Hematopoietic multipotent progenitor cell treated with erythropoietin and hydrocortisone succinate and interleukin-3 and kit ligand, for 4 days (in vitro differentiated cells): ENCODE measurements around the gene ZFP28.

Experiments used
- DNase-seq: peaks from one replicate; pipeline ENCODE4 v3.0.0-alpha.2; 2015

ZFP28 gene

DNA sequence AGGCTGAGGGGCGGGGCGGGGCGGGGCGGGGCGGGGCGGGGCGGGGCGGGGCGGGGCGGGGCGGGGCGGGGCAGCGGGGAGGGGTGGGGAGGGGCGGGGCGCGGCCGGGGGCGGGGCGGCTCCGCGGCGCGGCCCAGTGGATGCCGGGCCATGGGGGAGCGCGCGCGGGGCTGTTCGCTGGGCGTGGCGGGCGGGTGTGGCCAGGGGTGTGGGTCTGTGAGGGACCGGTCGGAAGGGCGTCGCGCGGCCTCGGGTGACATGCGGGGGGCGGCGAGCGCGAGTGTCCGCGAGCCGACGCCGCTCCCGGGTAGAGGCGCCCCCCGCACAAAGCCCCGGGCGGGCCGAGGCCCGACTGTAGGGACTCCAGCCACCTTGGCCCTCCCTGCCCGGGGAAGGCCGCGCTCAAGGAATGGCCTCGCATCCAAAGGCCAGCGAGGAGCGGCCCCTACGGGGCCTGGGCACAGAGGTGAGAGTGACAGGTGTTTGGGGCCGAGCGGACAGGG is at the start of gene ZFP28:
ZFP28 (plus strand) TSS at position 188 of the 503 bp plus-strand sequence; CDS start at position 259, 71 bp downstream.
- DNase-seq, result no peak

DNA sequence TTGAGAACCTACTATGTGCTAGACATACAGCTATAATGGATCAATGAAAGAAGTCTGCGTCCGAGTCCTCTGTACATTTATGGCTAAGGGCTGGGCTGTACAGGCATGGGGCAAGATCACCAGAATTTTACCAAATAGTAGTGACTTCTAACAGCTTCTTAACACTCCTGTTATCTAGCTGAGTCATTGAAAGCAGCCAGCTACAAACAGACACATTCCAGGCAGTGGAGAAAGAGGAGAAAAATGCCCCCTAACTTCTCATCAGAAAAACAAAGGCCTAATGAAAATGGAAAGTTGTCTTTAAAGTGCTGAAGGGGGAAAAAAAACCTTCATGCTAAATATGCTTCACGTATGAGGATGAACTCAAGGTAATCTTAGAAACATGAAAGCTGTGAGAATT is 47.3 kb upstream of the ZFP28 start:
- no peak for DNase-seq

DNA sequence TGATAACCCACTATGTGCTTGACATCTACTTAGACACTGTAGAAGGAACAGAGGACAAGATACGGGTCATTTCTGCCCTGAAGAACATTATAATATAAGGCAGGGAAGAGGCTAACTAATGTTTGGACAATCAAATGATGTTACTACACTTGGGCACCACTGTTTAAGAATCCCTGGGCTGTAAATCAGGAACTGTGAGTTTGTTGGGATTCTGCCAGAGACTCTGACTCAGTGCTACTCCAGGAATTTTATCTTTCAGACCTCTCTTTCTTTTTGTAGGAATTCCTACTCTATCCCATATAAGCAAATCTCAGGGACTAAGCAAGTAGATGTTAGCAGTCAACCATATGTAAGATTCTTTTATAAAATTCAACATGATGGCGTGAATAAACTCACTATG is 34.2 kb upstream of the ZFP28 start:
- DNase-seq, result no peak

DNA sequence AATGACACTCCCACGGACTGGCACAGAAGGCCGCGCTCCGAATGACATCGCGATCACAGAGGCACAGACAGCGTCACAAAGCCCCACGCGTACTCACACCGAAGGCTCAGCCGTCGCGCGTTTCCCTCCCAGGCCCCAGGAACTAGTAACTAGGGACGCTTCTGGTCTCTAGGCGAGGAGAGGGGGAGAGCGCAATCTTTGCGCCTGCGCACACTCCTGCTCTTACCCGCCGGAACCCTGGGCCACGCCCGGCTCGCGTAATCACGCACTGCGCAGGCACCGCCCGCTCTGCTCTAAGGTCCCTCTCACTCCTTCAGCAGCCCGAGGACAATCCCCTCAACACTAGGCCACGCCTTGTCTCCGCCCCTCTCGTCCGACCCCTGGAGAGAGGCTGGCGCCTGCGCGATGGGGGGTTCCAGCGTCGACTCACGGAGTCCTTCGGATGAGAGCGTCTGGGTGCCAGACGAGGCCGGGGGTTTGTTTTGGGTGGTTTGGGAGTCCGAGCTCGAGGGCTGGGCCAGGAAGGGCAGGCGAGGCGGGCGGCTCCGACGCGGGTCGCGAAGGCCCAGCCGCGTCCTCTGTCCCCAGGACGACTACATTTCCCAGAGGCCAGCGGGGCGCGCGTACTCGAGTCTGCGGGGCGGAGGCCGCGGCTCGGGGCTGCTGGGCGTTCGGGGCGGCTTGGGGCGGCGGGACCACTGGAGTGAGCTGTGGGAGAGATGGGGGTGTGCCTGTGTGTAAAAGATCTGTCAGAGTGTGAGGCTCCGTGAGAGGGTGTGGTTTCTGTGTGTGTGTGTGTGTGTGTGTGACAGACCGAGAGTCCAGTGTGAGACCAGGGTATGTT is 31.1 kb upstream of the ZFP28 start, which contains the start of gene ZNF471:
ZNF471 (plus strand) TSS at position 410 of the 844 bp plus-strand sequence. CDS start 3,717 bp downstream, outside the sequence.
- peak; percentile 98 for DNase-seq

DNA sequence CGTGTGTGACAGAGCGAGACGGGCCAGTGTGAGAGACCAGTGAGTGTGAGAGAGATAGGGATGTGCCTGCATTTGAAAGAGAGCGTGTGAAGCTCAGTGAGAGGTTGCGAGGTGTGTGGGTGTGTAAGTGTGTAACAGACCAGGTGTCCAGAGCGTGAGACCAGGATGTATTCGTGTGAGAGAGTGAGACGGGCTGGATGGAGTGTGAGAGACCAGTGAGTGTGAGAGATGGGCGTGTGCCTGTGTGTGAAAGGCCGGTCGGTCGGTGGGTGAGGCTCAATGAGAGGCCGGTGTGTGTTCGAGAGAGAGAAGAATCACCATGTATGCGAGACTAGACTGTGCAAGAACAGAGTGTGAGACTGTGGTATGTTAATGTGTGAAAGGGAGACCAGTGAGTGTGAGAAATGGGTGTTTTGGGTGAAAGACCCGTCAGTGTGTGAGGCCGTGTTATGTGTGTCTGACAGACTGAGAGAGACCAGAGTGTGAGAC is 30.4 kb upstream of the ZFP28 start:
- DNase-seq, result peak; percentile 2

DNA sequence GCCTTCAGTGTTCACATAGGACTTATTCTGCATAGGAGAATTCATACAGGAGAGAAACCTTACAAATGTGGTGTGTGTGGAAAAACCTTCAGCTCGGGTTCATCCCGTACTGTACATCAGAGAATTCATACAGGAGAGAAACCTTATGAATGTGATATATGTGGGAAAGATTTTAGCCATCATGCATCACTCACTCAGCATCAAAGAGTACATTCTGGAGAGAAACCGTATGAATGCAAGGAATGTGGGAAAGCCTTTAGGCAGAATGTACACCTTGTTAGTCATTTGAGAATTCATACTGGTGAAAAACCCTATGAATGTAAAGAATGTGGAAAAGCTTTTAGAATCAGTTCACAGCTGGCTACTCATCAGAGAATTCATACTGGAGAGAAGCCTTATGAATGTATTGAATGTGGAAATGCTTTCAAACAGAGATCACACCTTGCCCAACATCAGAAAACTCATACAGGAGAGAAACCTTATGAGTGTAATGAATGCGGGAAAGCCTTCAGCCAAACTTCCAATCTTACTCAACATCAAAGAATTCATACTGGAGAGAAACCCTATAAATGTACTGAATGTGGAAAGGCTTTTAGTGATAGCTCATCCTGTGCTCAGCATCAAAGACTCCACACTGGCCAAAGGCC is 13.4 kb upstream of the ZFP28 start:
- no peak for DNase-seq

DNA sequence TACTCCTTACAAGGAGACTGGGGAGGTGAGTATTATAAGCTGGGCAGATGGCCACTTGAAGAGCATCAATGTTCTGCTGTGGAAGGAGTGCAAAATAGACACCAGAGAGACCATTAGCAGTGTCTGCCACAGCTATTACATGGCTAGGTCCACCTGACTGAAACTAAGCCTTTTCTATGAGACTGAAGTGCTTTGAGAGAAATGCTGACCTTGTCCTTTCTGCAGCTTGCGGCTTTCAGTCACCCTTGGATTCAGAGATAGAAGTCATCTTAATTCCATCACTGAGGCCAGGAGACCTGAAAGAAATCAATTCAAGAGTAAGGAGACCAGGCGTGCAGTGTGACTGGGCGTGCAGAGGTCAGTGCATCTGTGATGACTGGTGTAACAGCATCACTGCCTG is 1.3 kb upstream of the ZFP28 start:
- DNase-seq, result no peak

DNA sequence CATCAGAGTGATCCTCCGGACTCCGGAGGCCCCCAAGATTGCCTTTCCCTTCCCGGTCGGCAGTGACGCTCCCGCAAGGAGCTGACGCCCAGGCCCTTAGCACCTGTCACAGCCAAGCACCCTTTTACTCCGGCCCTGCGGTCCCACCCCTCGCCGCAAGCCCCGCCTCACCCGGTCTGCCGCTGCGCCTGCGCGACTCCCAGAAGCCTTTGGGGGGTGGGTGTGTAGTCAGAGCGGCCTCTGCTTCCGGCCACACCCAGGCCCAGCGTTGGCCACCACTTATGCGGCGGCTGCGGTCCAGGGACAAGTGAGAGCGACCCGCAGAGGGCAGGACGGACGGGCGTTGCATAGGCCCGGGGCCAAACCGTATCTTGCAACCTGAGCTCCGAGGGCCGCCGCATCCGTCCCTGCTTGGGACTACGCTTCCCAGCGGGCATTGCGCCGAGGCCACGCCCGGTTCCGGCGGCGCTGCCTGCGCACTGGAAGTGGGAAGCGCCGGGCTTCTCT is 441 bp upstream of the ZFP28 start:
- peak; percentile 95 for DNase-seq

DNA sequence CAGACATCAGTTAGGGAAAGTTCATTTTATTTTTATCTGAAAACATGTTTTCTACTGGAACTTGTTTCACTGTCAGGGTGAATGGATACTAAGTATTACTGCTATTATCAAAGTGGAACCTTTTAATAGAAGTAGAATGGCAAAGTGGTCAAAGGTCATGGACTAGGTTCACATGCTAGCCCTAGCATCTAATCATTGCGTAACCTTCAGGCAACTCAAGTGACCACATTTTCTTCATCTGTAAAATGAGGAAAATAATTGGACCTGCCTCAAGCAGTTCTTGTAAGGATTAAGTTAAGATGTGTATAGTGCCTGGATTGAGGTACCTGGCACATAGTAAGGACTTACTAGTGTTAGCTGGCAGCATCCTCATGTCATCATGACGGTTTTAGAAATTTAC is 5.0 kb downstream of the ZFP28 start:
- DNase-seq, result no peak

DNA sequence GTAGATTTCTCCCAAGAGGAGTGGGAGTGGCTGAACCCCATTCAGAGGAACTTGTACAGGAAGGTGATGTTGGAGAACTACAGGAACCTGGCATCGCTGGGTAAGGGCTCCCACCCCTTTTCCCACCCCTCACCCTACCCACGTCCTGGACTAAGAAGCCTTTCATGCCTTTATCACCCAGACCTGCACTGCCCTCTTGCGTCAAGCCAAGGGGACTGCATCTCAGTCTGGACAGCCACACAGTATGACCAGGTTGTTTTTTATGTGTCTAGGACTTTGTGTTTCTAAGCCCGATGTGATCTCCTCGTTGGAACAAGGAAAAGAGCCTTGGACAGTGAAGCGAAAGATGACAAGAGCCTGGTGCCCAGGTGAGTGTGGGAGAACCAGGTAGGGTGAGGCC is 8.8 kb downstream of the ZFP28 start:
- no peak for DNase-seq

DNA sequence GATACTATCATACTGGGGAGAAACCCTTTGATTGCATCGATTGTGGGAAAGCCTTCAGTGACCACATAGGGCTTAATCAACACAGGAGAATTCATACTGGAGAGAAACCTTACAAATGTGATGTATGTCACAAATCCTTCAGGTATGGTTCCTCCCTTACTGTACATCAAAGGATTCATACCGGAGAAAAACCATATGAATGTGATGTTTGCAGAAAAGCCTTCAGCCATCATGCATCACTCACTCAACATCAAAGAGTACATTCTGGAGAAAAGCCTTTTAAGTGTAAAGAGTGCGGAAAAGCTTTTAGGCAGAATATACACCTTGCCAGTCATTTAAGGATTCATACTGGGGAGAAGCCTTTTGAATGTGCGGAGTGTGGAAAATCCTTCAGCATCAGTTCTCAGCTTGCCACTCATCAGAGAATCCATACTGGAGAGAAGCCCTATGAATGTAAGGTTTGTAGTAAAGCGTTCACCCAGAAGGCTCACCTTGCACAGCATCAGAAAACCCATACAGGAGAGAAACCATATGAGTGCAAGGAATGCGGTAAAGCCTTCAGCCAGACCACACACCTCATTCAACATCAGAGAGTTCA is 15.6 kb downstream of the ZFP28 start:
- no peak for DNase-seq

DNA sequence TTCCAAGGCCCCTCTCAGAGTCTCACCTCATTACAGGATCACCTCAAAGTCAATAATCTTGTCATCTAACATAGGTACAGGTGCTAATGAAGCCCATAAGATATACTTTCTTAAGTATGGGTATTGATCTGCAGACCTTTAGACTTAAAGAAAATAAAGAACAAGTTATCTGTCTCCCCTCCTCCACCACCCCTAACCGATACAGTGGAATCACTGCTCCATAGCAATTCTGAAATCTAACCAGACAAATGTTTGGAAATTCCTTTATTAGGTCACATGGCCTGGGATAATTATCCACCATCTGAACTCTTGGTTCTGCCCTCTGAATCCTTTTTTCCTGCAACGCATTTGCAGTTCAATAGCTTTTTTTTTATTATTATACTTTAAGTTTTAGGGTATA is 24.0 kb downstream of the ZFP28 start:
- no peak for DNase-seq

DNA sequence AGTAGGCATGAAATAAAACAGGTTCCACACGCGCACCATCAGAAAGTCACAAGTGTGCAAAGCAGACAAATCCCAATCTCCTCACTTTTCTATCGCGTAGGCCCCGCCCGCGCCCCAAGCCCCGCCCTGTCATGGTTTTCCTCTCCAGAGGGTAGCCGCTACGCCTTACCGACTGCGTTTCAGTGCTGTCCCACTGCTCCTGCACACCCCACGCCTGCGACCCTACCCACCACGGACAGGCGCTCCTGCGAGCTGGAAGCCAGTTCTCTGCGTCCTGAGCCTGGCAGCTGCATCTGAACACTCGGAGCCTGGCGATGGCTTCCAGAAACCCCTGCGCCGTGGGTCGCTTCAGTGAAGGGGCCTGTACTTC is 28.1 kb downstream of the ZFP28 start:
- peak; percentile 69 for DNase-seq

DNA sequence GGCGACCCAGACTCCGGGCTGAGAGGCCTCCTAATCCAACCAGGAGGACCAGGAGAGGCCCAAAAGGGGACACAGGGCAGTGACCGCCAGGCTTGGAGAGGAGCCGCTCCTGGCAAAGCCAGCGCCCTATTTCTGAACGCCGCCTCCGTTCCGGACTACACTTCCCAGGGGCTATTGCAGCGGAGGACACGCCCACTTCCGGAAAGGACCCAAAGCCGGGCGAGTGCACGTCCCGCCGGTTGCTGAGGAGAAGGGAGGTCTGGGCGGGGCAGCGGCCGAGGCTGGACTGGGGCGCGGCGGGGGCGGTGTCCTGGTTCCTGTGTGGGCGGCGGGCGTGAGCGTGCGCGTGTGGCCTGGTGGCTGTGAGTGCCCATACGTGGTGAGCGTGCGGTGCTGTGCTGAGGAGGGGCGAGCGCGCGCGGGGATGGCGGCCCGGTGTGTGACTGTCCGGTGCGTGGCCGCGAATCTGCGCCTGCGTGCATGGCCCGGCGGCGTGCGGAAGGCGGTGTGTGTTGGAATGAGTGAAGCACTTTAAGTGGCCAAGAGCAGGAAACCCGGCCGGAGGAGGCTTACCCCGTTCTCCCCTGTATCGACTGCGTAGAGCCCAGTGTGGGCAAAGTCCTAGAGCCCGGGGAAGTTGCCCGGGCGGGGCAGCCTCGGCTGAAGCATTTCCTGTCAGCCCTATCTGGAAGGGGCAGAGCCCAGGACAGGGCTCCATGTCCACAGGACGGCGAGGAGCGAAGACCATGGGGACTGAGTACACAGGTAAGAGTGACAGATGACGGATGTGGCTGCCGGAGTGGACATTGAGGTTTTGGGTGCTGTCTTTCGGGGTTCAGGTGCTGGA is 28.7 kb downstream of the ZFP28 start, which contains the start of gene ZNF470:
ZNF470 (plus strand) TSS at position 195 of the 847 bp plus-strand sequence. CDS start 2,844 bp downstream, outside the sequence.
- DNase-seq, result peak; percentile 98

DNA sequence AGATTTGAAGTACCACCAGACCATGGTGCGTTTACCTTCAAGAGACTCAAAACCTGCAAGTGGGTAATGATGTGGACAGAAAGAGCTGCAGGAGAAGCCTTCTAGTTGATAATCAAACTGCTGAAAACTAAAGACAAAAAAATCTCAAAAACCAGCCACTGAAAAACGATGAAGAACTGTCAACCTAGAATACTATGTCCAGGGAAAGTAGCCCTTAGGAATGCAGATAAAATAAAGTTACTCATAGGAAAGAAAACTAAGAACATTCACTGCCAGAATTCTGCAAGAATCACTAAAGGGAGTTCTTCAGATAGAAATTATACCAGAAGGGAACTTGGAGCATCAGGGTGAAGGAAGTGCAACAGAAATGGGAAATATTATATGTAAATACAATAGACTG is 33.8 kb downstream of the ZFP28 start:
- no peak for DNase-seq

DNA sequence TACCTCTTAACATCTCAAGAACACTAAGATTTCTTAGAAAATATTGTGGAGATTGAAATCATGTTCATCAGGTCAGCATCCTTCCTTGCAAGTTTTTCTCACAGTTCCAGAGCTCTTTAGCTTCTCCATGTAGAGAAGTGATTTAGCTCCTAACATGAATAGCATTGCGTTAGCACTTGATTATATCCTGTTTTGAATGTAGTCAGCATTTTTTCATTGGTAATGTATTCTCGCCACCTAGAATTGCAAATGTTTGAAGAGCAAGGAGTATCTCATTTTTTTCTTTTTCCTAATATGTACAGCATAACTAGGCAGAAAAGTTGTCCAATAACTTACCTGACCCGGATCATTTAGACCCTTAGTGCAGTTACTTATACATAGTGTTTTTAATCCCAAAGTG is 35.2 kb downstream of the ZFP28 start:
- DNase-seq, result no peak

DNA sequence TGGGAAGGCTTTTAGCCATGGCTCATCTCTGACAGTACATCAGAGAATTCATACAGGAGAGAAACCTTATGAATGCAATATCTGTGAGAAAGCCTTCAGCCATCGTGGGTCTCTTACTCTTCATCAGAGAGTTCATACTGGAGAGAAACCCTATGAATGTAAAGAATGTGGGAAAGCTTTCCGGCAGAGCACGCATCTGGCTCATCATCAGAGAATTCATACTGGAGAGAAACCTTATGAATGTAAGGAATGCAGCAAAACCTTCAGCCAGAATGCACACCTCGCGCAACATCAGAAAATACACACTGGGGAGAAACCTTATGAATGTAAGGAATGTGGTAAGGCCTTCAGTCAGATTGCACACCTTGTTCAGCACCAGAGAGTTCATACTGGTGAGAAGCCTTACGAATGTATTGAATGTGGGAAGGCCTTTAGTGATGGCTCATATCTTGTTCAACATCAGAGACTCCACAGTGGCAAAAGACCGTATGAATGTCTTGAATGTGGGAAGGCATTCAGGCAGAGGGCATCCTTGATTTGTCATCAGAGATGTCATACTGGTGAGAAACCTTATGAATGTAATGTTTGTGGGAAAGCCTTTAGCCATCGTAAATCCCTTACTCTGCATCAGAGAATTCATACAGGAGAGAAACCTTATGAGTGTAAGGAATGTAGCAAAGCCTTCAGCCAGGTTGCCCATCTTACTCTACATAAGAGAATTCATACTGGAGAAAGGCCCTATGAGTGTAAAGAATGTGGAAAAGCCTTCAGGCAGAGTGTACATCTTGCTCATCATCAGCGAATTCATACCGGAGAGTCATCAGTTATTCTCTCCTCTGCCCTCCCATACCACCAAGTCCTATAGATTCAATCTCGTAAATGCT is 39.2 kb downstream of the ZFP28 start:
- DNase-seq, result peak; percentile 8

DNA sequence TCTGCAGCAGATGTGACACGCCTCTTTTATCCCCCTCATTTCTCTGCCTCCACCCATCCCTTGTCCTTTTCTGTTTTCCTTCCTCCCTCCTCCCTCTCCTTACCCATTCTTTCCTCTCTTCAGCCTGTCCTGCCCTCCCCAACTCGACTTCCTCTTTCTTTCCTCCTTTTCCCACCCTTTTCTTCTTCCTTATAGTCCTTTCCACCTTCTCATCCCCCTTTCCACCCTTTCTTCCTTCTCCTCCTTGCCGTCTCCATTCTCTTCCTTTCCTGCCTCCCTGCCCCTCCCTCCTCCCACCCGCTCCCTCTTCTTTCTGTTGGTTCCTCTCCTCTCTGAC is 55.7 kb downstream of the ZFP28 start:
- DNase-seq, result no peak

DNA sequence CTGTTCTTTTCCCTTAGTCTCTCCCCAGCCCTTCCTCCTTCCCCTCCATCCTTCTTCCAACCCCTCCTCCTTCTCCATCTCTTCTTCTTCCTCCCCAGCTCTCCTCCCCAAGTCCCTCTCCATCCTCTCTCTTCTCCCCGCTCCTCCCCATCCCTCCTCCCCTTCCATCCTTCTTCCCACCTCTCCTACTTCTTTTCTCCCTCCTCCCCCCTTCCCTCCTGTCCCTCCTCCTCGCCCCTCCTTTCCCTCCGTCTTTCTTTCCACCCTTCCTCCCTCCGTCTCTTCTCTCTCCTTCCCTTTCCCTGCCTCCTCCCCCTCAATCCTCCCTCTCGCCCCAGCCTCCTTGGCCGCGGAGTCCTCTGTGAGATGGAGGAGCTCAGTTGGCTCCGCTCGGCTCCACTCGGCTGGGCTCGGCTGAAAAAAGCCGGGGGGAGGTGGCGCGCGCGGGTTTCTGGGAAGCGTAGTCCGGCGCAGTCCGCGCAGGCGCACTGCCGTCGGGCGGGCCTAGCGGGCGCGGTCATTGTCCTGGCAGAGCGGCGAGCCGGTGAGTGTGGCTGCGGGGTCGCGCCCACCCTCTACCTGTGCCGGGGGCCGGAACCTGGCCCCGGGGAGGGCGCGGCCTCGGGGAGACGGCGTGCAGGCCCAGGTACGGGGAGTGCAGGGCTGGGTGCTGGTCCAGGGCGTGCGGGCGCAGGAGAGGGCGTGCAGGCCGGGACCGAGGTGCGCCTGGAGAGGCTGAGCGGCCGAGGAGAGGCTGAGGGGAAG is 56.2 kb downstream of the ZFP28 start, which contains the start of gene ZNF71:
ZNF71 (plus strand) TSS at position 520 of the 765 bp plus-strand sequence. CDS start 6,257 bp downstream, outside the sequence.
- DNase-seq, result peak; percentile 93

DNA sequence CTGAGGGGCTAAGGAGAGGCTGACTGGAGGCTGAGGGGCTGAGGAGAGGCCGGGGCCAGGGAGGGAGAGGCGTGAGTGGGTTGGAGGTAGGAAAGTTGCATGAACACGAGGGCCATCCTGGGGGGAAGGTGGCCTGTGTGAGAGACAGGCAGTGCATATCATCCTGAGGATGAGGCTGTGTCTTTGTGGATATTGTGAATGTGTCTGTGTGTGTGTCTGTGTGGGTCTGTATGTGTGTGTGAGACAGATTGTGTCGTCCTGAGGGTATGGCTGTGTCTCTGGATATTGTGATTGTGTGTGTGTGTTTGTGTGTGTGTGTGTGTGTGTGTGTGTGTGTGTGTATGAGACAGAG is 56.8 kb downstream of the ZFP28 start:
- DNase-seq, result no peak
